ENCODE measurements around the gene FASN. TPM values are rescaled to one million over a fixed set of nuclear protein-coding genes. Genes with fewer than 3 reads are reported as not detected.

Gene FASN
- total and polyA plus RNA-seq, 2 of the 13 experiments (the other 11 are each of a cell fraction or from before 2014, with no cell fraction given): 51.7 to 101 TPM

- 96% methylated on average over 19 of the region's 19 CpGs for WGBS (ENCODE audit: low lambda C conversion rate)
- in situ Hi-C loops (cut with HindIII; ENCODE audit: extremely low pct_ligation_motif_present, low pct_unique_long_range_greater_than_20kb) (no loop called here), intact Hi-C loops (cut with micrococcal nuclease; ENCODE audit: unreplicated experiment) (loop anchor here (10.0 kb wide), 1 partner anchor 126 kb away; no protein-coding TSS in a partner anchor)
- DNase-seq (ENCODE audit: low spot score) (no peak), ATAC-seq (no peak), FAIRE-seq (no peak)
- BruUV-seq (replicated peaks): no TSS peak
- Histone ChIP-seq H3K27ac (ENCODE audit: extremely low read length, insufficient read depth, low read length) (no peak overlapping the region), H3K36me3 (replicated peaks in 1 of 2; ENCODE audit: control insufficient read depth in 1 of 2, insufficient read depth in 2 of 2, low read length in 2 of 2) (peaks cover 0 to 2% of the 10 kb centered on the region in 2 experiments; a peak in 1 of 5 replicates), H3K9ac (ENCODE audit: insufficient read depth, low read depth, low read length) (no peak overlapping the region), H2AFZ (ENCODE audit: low read length) (no peak overlapping the region), H3K9me3 (ENCODE audit: low read length) (no peaks in the 10 kb centered on the region), H3K4me3 (replicated peaks in 1 of 3; ENCODE audit: insufficient read depth in 1 of 3, low read depth in 2 of 3, low read length in 3 of 3) (no peak overlapping the region), H3K4me1 (ENCODE audit: insufficient read depth, low read length) (peaks cover 72% of the 10 kb centered on the region), H3K79me2 (ENCODE audit: insufficient read depth, low read length) (peaks cover 11% of the 10 kb centered on the region), H3K4me2 (ENCODE audit: low read depth, low read length) (no peak overlapping the region), H4K20me1 (ENCODE audit: insufficient read depth, low read length) (no peaks in the 10 kb centered on the region), H3K27me3 (ENCODE audit: control insufficient read depth in 1 of 2, insufficient read depth in 2 of 2, low read length in 2 of 2) (no peaks in the 10 kb centered on the region)
- ChIA-PET POLR2A (no interaction called here), CTCF (ENCODE audit: low intra/inter-chr PET ratio, low total read pairs) (no interaction called here)
- TF ChIP-seq PHF8 (CRISPR knock-in tag; IDR thresholded peaks at IDR 0.05): no peak
- TF ChIP-seq ZSCAN29 (CRISPR knock-in tag; conservative IDR thresholded peaks at IDR 0.05): no peak
Observed at GRCh38 chr17:82108496-82108945, 10.5 kb upstream of the FASN start.

- ChIA-PET POLR2A (no interaction called here), CTCF (ENCODE audit: low intra/inter-chr PET ratio, low total read pairs) (no interaction called here)
- Histone ChIP-seq H4K20me1 (ENCODE audit: insufficient read depth, low read length) (no peaks in the 10 kb centered on the region), H3K27me3 (ENCODE audit: control insufficient read depth in 1 of 2, insufficient read depth in 2 of 2, low read length in 2 of 2) (no peaks in the 10 kb centered on the region), H2AFZ (ENCODE audit: low read length) (no peak overlapping the region), H3K9me3 (ENCODE audit: low read length) (no peaks in the 10 kb centered on the region), H3K36me3 (replicated peaks in 1 of 2; ENCODE audit: control insufficient read depth in 1 of 2, insufficient read depth in 2 of 2, low read length in 2 of 2) (no peaks in the 10 kb centered on the region), H3K9ac (ENCODE audit: insufficient read depth, low read depth, low read length) (no peak overlapping the region), H3K4me2 (ENCODE audit: low read depth, low read length) (no peak overlapping the region), H3K79me2 (ENCODE audit: insufficient read depth, low read length) (peaks cover 11% of the 10 kb centered on the region), H3K27ac (ENCODE audit: extremely low read length, insufficient read depth, low read length) (no peak overlapping the region), H3K4me1 (ENCODE audit: insufficient read depth, low read length) (peaks cover 72% of the 10 kb centered on the region), H3K4me3 (replicated peaks in 1 of 3; ENCODE audit: insufficient read depth in 1 of 3, low read depth in 2 of 3, low read length in 3 of 3) (no peak overlapping the region)
- WGBS (ENCODE audit: low lambda C conversion rate): over 99% methylated on average over 10 of the region's 14 CpGs
- DNase-seq (ENCODE audit: low spot score): no peak
- intact Hi-C loops (cut with micrococcal nuclease; ENCODE audit: unreplicated experiment): loop anchor here (10.0 kb wide), 1 partner anchor 127 kb away; no protein-coding TSS in a partner anchor
- TF ChIP-seq TAF15 (IDR thresholded peaks at IDR 0.05; ENCODE audit: low read depth, low read length, poor library complexity, severe bottlenecking) (no peak), PCBP2 (optimal IDR thresholded peaks at IDR 0.05; ENCODE audit: low read depth, low read length, poor library complexity, severe bottlenecking) (no peak), ZNF251 (CRISPR knock-in tag; IDR thresholded peaks at IDR 0.05) (no peak), SETDB1 (CRISPR knock-in tag; IDR thresholded peaks at IDR 0.05; ENCODE audit: borderline replicate concordance) (no peak), ZBTB8A (CRISPR knock-in tag; IDR thresholded peaks at IDR 0.05; ENCODE audit: borderline replicate concordance, low read depth) (no peak), ZSCAN12 (CRISPR knock-in tag; IDR thresholded peaks at IDR 0.05) (no peak), SMC3 (IDR thresholded peaks at IDR 0.05; ENCODE audit: low read length) (no peak)
- TF ChIP-seq, protein P1, sequence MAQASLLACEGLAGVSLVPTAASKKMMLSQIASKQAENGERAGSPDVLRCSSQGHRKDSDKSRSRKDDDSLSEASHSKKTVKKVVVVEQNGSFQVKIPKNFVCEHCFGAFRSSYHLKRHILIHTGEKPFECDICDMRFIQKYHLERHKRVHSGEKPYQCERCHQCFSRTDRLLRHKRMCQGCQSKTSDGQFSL (CRISPR knock-in tag; IDR thresholded peaks at IDR 0.05): no peak
- no peak for ATAC-seq
- BruUV-seq (replicated peaks): no TSS peak
- in situ Hi-C loops (cut with HindIII; ENCODE audit: extremely low pct_ligation_motif_present, low pct_unique_long_range_greater_than_20kb): no loop called here
- FAIRE-seq: no peak
Observed at GRCh38 chr17:82108038-82108437, 10.0 kb upstream of the FASN start.

Data from HepG2 (cell line).